Effector CD4-positive, alpha-beta T cell (primary cell): Measurements from ENCODE around the gene MAP4K5.
A peak's percentile ranks its signal among the peaks of the same experiment; 100 is the strongest.
"Not testable (repeated sequence)": the region's sequence is repeated elsewhere in the genome, so short reads cannot be mapped to it uniquely, and the experiment has no call there.

Experiments
- DNase-seq: peaks from one replicate; pipeline ENCODE4 v3.0.0-alpha.2; 2020

The MAP4K5 gene

DNA sequence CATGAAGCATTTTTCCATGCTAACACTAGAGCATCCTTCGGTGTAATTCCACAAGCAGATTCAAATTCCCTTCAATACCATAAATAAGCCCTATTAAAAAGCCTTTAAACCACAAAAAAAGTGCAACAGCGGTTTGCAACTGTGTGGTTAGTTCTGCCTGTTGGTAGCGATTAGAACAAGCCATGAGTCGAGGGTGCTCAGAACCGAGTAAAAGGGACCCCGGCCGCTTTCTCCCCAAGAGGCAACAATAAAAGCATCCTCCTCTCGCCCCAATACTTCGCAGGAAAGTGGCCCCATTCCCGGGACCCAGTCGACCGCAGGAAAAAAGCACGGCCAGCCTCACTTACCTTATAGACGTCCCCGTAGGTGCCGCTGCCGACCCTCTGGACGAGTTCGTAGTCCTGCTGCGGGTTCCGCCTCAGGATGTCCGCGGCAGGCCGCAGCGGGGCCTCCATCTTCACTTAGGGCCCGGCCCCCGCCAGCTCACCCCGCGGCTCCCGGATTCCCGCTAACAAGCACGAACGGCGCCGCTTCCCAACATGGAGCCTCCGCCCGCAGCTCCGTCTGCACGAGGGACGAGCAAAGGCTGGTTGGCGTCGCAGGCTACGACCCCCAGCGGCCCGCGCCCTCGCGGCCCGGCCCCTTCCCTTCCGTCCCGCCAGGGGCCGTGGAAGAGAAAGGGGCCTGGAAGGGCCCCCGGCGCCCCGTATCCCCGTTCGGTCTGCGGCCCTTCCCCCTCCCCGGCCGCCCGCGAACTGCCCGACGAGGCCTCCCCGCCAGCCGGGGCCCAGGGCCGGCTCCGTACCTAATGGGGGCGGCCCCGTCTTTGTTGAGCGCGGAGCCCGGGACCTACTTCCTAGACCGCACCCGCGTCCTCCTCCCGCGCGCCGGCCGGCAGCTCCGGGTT is 521 bp downstream of the MAP4K5 start:
- peak; percentile 4 for DNase-seq

DNA sequence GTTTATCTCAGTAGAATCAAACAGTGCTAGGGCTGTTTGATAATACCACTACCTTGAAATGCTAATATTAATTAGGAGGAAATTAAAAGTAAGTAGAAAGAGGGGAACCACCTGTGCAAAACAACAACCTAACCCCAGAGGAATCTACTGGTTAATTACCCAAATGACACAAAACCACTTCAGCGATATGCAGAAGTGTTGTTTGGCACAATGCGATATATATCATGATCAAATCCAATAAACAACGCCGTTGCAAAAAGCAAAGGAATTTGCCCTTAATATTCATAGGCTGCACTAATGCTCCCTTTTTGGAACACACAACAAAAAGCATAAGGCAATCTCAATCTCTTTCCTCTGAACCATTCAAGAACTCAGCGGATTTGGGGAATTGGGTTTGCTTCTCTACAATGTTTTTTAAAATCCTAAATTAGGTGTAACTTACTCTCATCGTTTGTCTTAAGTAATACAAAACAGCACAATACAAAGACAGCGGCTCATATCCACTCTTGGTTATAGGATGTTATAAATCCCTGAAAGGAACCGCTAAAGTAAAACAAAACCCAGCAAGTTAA is 1.5 kb downstream of the MAP4K5 start:
- DNase-seq, result no peak

DNA sequence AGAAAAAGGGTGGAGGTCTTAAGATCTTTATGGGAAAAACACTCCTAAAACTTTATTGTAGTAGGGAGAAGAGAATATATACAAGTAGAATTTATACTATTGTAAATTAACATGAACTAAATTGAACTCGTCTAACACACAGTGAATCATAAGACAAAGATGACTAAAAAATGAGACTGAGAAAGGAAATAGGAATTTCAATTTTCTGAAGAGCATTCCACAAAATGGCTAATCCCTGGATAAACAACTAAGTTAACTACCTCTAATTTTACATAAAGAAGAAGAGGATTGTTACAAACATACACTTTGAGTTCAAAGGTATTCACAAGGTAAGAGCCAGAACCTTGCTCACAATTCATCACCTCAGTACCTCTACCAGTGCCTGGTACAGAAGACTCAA is 2.0 kb downstream of the MAP4K5 start:
- no peak for DNase-seq

DNA sequence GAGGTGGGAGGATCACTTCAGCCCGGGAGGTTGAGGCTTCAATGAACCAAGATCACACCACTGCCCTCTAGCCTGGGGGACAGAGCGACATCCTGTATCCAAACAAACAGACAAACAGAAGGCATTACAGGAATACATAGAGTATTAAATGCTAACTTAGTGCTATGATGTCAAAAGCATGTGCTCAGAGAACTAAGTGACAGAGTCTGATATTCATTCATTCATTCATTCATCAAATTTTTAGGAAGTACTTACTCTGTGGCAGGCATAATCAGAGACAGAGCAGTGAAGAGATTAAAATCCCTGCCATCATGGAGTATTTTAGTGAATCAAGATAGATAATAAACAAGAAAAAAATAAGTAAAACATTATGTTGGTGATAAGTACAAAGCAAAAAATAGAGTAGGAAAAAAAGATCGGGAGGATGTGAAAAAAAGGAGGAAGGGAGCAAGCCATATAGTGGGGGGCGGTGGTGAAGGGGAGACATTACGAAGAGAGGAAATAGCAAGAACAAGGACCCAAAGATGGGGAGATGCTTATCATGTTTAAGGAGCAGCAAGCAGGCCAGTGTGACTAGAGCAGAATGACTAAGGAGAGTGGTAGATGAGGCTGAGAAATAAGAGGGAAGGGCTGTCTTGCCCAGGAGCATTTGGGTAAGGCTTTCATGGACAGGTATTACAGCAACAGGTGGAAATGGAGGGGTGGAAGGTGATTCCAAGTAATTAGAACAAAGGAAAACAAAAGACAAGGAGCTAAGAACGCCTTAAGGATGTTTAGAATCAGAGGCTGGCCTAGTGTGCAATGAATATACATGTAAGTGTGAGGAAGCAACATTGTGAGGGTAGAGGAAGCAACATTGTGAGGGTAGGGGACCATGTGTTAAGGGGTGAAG is 2.8 kb downstream of the MAP4K5 start:
- no peak for DNase-seq

DNA sequence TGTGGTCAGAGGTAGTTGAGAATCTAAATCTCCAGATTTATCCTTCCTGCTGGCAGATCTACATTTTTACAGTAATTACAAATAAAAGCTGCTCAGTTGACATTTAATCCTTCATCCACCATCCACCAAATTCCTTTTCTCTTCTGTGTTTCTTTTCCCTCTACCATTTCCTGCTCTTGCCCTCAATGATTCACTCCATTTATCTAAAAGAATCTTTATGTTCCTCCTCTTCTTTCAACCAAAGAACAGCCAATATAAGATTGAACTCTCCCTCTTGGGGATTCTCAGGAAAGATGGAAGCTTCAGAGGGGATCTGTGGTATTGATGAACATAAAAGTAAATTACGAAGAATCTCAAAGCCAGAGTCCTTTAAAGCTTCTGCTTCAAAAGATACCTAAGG is 4.4 kb downstream of the MAP4K5 start:
- DNase-seq, result no peak

DNA sequence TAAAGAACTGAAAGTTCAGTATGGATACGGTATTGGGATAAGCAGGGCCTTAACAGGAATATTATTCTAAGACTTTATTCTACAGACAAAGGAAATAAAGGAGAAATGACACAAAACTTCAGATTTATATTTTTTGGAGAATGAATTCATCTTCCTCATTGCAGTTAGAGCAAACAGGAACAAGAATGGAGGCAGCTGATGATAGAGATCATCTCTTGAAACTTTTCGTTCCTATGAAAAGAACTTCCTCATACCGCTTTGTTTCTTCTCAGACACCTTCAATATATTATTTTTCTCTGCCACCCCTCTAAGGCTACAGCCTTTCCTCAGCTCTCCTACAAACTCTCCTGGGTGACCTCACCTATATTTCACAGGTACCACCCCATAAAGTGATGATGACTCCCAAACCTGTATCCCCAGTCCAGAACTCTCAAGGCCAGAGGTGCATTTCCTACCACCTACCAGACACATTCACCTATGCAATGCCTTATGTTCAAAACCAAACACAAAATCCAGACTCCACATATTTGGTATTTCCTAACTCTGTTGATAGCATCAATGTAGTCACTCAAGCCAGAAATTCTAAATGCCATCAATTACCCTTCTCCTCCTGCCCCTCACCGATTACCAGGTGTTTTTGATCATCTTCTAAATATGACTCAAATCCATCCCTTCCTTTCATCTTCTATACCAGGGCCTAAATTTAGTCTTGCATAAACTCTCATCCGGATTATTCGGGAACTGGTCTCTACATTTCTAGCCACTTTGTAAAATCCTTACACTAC is 7.4 kb downstream of the MAP4K5 start:
- DNase-seq, result no peak

DNA sequence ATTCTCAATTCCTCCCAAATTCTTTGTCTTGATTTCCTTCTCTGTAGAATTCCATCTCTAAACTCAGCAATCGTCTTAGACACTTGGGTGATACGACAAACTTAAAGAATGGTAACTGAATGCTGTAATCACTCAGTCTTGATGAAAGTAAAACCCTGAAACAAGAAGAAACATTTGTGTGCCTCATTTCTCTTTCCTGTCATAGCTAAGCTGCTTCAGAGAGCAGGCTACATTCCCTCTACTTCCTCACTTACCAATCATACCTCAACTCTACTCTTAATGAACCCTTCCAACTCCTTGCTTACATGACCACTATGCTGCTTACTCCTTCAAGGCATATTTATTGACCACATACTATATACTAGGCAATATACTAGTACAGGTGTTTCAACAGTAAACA is 8.3 kb downstream of the MAP4K5 start:
- no peak for DNase-seq

DNA sequence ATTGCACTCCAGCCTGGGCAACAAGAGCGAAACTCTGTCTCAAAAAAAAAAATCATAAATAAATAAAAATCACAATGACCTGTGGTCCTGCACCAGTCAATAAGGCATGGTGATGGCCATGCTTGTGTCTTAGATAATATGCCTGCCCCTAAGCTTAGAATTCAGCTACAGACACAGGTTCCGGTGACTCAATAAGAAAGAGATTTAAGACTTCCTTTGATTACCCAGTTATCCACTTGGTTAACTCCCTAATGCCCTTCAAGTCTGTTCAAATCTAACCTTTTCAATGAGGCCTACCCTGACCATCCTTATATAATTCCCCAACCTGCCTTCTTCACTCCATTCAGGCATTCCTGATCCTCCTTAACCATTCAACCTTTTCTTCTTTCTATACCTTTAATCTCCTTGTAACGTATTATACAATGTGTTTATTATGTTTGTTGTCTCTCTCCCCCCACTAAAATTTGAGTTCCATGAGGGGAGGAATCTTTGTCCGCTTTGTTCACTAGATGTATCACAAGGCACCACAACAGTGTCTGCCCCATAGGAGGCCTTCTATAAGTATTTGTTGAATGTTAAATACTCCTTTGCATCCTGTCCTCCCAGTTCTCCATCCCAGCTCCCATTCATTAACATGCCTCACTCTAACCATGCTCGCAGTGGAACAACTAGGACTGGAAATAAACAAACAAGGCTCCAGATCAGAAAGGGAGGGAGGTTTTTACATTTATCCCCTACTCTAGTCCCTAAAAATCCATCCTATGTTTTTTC is 8.9 kb downstream of the MAP4K5 start:
- DNase-seq, result no peak

DNA sequence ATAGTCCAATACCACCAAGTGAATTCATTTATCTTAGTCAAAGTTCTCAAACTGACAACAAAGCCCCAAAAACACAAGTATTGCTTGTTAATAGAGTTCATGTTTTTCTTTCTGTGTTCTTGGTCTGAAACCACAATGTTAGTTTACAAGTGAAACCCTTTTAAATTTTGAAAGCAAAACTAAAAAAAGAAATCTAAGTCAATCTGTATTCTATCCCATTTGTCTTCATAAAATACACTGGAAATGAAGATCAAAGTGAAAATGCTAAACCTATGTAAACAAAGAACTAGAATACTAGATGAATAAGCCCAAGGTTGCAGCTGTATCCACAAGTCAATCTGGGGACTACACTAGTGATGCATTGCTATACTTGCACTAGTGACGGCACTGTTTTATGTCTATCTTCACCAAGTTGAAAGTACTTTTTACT is 10.4 kb downstream of the MAP4K5 start:
- DNase-seq, result no peak

DNA sequence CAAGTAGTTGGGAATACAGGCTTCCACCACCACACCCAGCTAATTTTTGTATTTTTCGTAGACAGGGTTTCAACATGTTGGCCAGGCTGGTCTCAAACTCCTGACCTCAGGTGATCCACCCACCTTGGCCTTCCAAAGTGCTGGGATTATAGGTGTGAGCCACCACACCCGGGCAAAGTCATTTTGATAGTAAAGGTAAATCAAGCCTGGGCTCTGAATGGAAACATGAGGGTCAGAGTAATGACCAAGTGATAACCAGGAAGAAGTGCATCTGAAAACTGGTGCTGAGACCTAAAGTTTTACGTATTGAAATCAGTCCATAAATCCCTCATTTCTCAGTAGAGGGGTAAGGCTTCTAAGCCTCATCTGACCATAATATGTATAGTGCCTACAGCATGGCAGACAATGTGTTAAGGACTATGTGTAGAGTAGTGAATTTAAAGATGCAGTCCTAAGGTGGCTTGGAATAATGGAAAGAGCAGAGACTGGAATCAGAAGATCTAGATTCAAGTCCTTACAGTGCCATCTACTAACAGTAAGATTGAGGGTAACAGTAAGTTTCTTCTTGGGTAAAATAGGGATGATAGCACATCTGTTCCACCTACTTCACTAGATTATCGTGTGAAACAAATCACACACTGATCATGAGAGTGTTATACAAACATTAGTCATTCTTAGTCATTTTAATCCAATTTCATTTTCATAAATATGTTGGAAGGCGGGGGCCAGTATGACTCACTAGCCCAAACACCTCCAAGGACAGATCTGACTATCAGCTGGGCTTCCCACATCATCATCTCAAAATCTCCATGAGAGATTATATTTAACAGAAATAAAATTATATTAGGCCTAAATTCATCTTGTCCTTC is 11.2 kb downstream of the MAP4K5 start:
- DNase-seq, result no peak

DNA sequence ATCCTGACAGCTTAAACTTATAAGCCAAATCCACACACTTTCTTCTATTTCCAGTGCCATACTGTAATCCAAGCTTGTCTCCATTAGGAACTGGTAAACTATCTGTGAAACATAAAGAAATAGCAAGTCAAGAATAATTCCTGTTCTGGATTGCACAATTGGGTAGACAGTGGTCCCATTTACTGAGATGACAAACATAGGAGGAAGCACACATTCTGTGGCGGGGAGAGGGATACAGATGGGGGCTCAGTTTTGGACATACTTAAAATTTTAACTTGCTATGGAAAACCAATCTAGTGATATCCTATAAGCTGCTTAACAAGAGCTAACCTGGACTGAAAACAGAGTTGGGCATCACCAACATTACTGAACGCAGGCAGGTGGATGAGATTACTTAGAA is 16.3 kb downstream of the MAP4K5 start:
- no peak for DNase-seq

DNA sequence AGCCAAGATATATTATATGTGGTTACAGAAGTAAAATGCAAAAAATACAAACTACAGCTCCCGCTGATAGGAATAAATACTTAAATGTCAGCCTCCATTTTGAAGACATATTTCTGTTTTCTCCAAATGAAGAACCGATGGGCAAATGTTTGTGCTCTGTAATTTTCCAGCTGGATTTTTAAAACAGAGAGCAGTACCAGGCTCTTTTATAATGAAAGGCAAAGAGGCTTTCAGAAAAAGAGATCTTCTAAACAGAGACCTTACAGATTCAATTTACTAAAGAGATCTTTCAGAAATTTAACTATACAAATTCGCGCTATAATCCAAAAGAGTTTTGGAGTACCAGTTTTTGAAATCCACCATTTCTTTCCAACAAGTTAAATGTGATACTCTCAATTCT is 19.9 kb downstream of the MAP4K5 start:
- DNase-seq, result no peak

DNA sequence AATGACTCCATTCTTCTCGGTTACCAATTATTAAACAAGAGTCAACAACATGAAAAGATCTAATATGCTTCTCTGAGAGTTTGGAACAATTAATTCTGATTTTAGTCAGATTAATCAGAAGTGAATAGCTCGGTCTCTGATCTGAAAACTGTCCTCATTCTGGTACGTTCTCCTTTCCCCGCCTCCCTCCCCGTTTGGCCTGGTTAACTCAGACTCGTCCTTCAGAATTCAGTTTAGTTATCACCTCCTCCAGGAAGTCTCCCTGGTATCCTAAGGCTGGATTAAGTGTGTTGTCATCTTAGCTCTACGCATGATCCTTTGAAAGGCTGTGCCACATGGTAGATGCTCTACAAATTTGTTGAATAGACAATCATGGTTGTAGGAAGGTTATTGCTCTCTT is 22.2 kb downstream of the MAP4K5 start:
- no peak for DNase-seq

DNA sequence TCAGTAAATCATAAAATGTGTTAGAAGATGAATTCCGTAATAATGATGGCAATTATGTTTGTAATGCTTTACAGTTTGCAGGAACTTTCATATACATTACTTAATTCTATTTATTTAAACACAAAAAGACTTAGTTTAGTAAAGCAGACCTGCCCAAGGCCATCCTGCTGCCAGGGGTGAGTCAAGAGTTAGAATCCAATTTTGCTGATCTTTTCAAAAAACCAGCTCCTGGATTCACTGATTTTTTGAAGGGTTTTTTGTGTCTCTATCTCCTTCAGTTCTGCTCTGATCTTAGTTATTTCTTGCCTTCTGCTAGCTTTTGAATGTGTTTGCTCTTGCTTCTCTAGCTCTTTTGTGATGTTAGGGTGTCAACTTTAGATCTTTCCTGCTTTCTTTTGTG is 25.3 kb downstream of the MAP4K5 start:
- DNase-seq, result not testable (repeated sequence)

DNA sequence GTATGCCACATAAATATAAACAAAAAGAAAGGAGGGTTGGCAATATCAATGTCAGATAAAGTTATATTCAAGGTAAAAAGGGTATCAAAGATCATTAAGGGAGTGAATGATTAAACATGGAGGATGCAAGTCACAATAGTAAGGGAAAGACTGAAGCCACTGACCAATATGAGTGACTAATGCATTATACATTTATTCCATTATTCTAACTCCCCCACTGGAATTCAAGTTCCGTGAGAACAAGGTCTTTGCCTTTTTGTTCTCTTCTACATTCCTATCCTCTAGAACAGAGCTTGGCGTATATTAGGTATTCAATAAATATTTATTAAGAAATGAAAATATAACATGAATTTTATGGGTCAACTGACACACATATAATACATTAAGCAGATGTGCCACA is 30.7 kb downstream of the MAP4K5 start:
- DNase-seq, result no peak

DNA sequence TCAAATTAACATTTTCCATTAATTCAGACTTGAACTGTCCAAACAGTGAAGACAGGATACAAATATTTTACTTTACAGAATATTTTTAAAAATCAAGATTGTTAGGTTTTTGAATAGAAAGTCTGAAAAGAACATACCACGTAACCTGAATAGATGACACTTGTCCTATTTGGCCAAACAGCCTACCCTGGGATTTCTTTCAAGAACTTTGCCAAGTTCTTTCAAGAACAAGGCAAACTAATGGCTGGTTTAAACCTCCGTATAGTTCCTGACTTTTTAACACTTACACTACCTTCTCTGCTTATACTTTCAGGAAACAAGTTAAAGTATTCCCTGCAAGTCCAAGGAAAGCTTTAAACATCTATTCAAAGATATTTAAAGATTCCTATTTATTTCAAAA is 35.0 kb downstream of the MAP4K5 start:
- DNase-seq, result no peak

DNA sequence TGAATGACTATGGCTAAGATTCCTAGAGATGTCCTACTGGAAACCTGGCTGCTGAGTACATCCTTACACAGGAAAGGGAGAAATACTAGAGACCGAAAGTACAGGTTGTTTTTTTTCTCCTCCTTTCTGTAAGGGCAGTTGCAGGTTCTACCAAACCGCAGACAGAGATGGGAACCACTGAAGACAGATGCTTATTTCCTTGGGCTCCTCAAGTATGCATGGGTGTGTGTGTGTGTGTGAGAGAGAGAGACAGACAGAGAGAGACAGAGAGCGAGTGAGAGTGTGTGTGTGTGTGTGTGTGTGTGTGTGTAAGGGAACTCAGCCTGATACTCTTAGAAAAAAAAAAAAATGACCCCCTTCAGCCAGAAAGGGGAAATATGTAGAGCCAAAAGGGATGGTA is 42.5 kb downstream of the MAP4K5 start:
- no peak for DNase-seq

DNA sequence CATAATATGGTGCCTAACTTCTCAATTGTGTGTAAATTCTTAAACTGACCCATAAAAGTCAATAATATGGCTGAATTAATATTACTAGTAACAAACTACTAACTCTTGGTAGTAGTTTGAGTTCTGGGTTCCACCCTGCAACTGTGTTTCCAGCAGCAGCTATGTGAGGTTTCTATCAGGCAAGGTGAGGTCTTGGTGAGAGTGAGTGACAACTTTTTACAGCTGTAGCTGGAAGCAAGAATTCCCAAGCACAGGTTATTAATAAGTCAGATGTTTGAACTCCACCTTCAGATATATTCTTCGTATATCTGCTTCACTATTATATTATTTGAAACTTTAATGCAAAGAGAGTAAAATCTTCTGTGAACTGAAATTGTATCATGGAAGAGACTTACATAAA is 43.8 kb downstream of the MAP4K5 start:
- DNase-seq, result no peak

DNA sequence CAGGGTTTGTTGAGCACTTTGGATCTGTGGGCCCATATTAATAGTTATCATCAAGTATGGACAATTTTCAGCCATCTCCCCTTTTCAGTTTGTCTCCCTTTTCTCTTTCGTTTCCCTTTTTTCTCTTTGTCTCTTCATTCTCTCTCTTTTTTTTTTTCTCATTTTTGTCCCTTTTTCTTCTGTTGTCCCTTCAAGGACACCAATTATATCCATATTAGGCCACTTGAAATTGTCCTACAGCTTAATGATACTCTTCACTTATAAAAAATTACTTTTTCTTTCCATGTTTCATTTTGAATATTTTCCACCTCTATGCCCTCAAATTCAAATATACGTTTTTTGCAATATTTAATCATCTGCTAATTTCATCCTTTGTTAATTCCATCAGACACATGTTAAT is 53.3 kb downstream of the MAP4K5 start:
- DNase-seq, result no peak

DNA sequence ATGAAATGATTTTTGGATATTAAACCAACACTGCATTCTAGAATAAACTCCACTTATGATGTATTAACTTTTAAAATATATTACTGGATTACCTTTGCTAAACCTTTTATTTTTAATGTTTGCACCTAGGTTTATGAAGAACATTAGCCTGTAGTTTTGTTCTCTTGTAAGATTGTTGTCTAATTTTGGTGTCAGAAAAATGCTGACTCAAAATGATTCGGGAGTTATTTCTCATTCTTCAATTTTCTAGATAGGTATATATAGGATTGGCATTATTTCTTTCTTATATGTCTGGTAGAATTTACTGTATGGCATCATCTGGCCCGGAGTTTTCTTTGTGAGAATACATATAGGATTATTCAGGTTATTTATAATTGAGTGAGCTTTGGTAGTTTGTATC is 54.6 kb downstream of the MAP4K5 start:
- no peak for DNase-seq

DNA sequence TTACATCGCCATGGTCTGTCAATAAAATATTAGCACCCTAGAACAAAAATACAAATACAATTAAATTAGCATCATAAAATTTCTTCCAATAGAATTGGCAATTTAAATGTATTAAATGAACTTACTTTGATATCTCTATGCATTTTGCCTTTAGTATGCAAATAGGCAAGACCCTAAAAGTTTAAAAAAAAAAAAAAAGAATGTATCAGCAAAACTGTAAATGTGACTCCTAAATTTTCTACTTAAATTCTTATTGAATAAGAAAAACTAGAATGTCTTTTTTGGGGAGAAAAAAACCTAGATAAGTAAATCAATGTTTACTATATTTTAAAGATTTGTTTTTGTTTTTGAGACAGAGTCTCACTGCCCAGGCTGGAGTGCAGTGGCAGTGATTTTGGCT is 56.2 kb downstream of the MAP4K5 start:
- no peak for DNase-seq
